HG03460 (cell line): Measurements from ENCODE around the gene PARP11.

Source experiments
- ATAC-seq: cut with Tn5 transposase; IDR thresholded peaks from one replicate; pipeline ENCODE4 v1.9.1; 2021; ENCODE audit not compliant: unreplicated experiment

PARP11 gene

DNA sequence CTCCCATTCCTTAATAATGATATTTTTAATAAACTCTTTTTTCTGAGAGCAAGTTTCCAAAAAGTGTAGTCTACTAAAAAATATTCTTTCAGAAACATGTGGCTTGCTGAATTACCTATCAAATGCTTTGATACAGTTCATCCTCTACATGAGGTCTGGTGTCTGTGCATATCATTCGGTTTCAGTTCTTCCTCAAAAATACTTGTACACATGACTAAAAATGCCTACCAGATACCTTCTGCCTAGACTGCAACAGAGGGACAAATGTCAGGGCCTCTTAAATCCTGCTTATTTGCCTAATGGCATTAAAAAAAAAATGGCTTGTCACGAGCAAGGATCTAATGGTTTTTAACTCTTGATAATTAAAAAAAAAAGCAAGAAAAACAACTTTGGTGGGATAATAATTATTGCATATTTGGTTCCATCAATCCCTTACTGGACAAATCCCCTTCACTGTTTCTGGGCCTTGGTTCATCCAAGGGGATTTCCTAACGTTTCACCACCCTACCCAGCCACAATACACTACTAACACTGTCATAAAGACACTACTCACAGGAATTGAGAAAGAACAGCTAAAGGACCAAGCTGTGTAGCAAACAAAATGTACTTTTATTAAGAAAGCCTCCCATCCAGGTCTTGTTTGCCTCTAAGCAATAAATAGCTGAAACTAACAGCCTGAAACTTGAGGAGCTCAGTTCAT is 45.7 kb downstream of the PARP11 start:
- no peak for ATAC-seq

DNA sequence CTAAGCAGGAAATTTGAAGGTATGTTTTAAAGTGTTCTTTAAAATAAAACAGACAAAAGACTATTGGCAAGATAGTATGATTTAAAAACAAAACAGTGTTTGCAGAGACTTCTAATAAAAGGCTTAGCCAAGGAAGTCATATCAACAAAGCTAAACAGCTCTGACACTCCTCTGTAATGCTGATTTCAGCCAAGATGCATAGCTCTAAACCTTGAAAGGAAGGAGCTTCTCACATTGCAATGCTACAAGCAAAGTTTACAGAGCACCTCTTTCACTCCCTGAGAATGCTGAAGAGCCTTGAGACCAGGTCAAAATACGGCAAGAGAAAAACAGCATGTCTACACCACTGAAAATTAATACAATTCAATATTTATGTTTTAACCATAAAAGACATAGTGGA is 51.8 kb downstream of the PARP11 start:
- ATAC-seq, result no peak

DNA sequence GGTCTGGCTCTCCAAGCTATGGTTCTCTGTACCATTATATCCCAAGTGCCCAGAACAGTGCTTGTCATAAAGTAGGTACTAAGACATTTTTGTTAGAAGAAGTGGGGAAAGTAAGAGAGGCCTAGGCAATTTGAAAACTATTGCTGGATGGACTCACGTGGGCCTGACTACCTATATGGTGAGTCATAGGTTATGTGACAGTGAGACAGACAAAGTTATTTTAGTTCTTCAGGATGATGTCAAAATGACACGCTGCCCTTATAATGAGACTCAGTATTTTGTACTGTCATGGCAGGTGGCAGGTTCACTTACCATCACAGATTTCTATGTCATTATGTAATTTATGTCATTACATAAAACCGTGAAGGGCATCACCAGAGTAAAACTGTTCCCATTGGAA is 53.1 kb downstream of the PARP11 start:
- ATAC-seq, result no peak

DNA sequence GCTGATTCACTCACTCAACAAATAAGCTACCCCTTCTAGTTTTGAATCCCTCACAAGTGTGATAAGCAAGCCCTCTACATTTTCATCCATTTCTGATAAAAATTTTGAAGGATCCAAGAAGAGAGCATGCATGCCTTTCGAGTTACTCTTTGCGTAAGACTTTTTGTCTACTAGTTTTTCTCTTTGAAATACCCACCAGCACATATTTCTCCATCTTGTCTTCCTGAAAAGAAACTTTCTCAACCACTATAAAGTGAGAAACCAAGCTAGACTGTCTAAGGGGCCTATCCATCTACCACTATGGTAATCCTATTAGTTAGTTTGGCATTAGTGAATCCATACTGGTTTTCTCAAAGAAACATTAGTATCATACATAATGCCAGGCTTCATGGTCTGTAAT is 56.9 kb downstream of the PARP11 start:
- no peak for ATAC-seq

DNA sequence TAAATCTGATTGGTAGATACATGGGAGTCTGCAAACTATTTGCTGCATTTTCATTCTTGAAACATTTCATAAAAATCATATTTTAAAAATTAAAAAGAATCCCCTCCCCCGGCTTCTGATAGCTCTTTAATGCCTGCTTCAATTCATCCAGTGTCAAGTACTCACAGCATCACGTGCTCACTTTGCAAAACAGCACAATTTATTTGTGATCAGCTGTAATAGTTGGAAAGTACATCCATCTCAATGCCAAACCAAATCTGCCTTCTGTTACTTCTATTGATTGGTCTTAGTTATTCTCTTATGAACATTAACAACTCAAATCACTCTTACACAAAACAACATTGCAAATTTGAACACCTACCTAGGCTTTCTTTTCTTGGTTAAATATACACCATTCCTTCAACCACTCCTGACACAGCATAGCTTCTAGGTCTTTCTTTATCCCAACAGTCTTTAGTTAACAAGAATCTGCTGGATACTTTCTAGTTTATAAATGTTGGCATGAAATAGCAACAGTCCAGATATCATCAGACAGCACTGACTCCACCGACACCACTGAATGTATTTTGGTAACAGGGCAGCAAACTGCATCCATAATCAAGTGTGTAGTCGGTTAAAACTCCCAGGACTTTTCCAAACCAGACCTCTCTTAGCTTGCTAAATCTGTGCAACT is 58.0 kb downstream of the PARP11 start:
- ATAC-seq, result no peak

DNA sequence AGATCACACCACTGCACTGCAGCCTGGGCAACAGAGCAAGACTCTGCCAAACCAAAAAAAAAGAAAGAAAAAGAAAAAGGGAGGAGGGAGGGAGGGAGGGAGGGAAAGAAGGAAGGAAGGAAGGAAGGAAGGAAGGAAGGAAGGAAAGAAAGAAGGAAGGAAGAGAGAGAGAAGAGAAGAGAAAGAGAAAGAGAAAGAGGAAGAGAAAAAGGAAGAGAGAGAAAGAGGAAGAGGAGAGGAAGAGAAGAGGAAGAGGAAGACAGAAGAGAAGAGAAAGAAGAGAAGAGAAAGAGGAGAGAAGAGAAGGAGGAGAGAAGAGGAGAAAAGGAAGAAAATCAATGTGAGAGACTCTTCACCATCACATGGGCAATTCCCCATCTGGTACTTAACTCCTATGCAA is 62.7 kb downstream of the PARP11 start:
- ATAC-seq, result no peak

DNA sequence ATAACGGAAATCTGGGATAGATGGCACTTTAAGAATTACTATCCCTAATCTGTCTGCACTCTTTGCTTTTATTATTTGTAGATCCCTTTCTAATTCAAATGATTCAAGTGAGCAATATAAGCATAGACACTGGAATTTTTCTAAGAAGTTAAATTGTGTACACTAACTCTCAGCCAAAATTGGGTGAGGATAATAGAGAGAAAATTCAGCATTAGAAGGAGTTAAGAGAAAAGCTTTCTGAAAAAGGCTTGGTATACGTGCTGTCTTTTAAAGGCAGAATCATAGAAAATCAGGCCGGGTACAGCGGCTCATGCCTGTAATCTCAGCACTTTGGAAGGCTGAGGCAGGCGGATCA is 63.2 kb downstream of the PARP11 start:
- no peak for ATAC-seq

DNA sequence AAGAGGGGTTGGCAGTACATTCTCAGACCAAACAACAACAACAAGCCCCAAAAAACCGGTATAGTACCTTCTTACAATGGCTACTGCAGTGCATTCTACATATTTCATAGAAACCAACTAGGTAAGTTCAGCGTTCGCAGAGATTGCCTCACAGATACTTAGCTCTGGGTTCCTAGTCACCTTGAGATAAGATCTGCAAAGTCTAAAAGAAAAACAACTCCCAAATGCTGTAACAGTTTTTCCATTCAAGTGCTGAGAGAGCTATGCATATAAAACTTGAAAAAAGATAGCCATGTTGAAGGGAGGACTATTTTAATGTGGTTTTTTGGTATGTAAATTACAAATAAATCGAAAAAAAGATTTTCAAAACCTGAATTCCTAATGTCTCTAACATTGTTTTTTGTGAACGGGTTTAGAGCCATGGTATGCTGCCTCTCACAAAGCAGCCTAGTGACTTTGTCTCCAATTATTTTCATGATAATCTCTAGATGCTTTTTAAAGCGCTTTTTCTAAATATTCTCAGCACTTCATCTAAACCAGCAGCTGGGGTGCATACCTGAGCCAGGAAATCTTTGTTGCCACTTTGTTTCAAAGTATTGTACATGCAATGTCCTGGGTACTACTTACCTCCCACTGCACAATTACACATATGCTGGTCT is 63.7 kb downstream of the PARP11 start:
- ATAC-seq, result no peak

DNA sequence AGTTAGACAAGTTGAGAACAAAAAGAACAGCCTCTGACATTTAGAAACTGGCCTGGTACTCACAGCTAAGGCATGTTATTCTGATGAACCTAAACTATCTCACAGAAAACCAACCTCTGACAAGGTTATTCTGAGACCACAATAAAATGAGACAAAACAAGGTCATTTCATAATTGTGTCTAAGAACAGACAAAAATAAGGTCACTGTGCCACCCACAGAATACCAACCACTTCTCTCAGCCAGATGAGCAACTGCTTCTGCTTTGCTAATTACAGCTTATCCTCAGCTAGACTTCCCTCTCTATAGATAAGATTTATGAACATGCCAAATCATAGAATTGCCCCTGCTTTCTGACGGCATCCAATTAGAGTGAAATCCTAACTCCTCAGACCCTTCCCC is 68.1 kb downstream of the PARP11 start:
- no peak for ATAC-seq

DNA sequence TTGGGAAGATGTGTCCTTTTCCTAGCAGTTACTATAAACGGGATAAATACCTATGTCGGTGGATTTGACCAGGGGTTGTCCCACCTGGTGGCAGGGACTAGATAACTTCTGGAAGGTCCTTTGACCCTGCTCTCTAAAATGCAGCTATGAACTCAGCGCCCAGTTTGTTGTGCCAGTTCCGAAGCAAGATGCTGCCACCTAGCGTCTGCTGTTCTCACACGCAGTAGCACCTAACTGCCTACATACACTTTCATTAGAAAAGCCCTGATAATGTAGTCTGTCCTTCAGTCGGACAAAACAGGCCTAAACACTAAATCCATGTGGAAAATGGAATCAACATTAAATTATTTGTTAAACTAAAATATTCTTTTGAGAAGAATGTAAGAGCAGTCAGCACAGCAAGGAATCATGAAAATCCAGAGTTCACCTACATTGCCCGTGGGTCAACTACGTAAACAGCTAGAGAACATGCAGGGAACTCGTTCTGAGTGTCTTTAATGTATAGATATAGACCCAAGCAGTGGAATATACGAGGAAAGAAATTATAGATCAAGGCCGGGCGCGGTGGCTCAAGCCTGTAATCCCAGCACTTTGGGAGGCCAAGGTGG is 69.2 kb downstream of the PARP11 start:
- ATAC-seq, result no peak

DNA sequence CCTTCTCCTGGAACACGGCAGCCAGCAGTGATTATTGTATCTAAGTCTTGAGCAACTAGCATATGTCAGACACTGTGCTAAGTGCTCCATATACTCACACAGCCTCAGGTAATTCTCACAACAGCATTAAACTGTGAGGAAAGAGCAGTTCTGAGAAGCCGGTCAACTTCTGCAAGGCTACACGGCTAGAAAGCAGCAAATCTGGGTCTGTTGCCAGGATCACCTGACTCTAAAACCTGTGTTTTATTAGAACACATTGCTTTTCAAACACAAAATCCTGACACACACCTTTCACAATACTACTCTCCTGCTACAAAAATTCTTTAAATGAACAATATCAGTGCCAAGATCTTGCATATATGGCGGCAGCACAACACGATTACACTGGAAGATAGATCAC is 70.5 kb downstream of the PARP11 start:
- no peak for ATAC-seq

DNA sequence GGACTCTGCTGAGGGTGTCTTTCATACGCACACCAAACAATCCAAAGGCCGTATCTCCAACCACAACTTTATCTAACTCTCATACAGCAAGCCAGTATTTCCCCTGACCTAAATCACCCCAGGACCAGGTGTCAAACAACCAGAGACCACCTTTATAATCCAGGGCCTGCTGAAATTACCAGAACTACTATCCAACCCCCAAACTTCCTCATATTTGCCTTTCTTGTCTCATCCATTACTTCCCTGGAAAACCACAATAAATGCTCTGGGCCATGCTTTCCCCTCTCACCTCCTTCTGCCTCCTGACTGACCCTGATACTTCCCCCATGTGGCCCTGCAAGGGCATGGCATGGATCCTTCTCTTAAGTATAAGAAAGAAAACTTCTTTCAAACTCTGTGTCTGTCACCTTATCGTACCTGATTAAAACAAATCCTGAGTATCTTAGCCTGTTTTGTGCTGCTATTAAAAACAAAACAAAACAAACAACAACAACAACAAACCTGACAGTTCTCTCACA is 75.6 kb downstream of the PARP11 start:
- ATAC-seq, result no peak

DNA sequence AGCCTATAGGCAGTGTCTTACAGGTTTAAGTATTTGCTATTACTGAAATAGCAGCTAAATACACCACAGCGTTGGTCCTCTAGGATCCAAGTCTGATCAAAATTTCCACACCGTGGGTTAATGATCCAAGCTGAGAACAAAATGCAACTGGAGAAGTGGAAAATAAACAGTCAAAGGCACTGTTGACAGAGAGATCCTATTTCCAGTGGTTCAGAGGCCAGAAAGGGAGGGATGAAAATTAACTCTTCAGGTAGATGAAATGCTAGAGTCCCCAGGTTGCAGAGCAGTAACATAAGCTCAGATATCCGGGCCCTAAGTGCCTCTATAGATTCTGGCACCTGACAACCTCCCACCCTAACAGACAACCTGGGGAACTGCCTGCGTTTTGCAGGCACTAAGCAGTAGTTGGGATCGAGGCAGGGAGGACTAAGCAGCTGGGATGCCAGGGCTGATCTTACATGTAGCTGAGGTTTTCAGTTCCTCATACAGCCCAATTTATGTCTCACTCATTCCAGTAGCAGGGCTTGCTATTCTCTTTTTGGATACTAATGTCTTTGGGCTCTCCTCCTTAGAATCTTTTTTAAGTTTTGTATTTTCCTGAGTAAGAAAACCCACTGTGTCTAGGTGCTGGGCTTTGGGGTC is 77.6 kb downstream of the PARP11 start:
- no peak for ATAC-seq

DNA sequence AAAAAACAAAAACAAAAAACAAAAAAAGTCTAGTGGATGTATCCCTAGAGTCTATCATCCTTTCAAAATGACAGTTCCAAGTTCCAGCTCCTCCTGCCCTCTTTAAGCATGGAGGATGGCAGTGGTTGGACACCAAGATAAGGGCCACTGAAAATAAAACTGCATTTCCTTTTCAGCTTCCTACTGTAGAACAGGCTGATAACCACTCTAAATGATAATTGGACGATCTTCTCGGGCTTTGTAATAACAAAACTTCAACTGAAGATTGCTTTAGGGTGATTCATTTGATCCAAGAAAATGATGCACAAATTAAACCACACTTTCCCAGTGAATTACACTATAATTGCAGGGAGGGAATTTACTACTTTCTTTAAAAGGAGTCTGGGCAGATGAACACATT is 78.1 kb downstream of the PARP11 start:
- no peak for ATAC-seq

DNA sequence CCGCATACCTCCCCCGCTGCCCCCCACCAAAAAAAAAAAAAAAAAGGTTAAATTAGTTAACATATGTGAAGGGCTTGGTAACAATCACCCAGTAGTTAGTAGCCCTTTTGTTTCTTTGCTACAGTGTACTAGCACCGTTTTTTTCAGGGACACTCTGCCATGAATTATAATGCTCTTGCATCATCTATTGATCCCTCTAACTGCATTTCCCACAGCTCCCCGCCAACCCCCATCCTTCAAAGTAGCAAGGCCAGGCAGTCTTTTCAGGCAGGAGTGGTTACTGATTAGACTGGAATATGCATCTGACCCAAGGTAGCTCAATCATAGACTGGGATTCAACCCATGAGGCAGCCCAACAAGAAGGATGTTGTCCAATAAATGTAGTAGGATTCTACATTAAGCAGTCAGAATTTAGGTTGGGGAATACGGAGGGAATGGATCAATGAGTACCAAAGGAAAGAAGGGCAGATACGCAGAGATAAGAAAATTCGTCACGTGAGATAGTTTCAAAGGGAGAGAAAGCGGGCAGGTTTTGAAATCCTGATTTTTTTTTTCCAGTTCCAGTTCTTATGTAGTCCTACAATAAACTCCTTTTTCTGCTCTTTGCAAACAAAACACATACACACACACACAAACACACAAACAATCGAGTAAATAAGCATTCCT is 80.4 kb downstream of the PARP11 start:
- ATAC-seq, result no peak

DNA sequence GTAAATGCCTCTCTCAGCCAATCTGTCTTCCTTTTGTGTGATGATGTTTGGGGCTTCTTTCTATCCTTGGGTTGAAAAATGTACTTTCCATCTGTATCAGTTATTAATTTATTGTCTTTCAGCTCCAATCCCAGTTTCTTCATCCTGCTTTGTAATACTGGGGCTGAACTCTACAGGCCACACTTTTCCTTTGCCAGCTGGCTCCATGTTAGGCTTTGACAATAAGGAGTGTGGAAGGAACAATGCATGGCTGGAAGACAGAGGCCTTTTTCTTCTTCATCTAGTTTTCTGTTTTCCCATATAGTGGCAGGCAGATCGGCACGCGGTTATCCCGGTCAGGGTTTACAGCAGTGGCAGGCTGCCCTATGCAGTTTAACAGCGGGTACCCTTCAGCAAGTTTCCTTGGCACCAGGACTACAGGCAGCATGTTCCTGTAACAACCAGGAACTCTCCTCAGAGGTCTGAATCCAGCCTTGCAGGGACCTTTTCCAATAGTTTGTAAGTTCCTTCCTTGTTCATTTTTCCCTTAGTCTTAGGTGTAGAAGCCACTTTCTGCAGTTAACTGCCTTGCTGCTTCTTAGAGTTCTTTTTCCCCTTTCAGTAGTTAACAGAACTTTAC is 81.8 kb downstream of the PARP11 start:
- ATAC-seq, result no peak

DNA sequence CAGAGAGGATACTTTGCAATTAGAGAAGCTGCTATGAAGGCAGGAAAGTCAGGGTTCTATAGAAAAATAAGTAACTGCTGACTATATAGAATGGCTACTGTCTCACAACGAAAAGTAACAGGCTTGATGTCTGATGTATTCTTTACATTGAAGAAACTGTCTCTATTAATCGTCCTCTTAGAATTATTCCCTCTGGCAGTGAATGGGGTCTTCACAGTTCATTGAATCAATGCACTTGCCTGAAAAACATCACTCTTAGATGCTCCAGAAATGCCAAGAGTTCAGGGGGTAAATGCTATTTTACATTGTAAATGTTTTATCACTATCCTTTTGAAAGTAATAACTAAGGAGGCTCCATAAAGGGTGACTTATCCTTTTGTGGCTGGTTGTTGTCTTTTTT is 82.6 kb downstream of the PARP11 start:
- ATAC-seq, result no peak

DNA sequence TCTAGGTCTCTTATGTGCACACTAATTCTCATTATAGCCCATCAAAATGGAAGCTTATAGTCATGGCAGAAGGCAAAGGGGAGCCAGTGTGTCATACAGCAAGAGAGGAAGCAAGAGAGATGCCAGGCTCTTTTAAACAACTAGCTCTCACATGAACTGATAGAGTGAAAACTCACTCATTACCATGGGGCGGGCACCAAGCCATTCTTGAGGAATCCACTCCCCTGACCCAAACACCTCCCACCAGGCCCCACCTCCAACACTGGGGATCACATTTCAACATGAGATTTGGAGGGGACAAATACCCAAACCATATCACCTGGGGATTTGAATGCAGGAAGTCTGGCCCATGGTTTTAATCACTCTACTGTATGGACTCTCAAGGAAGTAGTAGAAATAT is 83.4 kb downstream of the PARP11 start:
- ATAC-seq, result no peak

DNA sequence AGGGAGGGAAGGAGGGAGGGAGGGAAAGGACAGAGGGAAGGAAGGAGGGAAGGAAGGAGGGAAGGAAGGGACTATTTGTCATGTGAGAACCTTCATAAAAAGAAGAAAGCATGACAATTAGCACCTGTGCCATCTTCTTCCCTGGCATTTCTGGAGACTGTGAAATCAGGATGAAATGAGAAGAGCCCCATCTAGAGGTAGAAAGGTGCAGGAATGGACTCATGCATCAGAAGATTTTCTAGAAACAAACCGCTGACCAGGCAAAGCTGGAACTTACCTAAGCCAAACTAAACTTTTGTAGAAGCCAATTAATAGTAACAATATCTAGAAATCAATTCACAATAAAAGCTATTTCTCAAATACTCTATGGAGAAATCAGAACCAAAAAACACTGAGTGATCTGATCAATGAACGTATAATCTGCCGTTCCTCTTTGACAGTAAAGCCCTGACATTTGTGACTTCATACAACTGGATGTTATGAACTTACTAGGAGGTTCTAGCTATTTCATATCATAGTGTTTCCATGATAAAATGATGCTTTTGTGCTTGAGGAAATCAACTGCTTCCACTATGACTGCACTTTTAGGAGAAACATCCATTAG is 95.9 kb downstream of the PARP11 start:
- no peak for ATAC-seq
